ENCODE results near the gene PRKN.
A peak's percentile ranks its signal among the peaks of the same experiment; 100 is the strongest.
"Not testable (repeated sequence)": the region's sequence is repeated elsewhere in the genome, so short reads cannot be mapped to it uniquely, and the experiment has no call there.

PRKN gene

DNA sequence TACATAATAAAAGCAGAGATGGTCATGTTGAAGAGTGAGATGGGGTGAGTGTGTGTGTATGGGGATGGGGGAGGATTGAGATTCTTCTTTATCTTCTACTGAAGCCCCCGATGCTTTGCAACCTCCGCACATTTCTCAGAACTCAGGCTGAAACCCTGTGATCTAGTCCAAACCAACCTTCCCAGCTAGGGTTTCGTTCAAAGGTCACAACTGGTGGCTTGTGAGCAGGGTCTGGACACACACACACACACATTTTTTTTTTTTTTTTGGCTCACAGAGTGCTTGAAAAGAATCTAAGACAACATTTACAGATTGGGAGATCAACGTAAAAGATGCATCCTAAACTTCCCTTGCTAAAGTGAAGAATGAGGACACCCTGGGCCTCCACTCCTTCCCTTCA lies 1228.7 kb downstream of the PRKN start:
- no peak for DNase-seq

- DNase-seq = peak; percentile 42
Observed at GRCh38 chr6:161498359-161498758, 1229.2 kb downstream of the PRKN start.

DNA sequence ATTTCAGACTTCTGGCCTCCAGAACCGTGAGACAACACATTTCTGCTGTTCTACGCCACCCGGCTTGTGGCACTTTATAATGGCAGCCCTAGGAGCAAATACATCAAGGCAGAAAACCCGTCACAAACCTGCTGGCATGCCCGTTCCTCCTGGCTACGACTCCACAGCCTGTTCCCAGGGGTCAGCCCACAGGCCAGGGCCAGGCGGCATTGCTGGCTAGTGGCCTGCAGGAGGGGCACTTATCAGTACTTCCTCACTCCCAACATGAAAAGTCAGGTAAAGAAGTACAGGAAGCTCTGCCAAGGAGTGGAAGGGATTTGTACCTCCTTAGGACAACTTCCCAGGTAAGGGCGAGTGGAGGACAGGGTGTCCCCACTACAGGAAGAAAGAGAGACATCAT lies 1230.6 kb downstream of the PRKN start:
- DNase-seq = no peak

- not testable (repeated sequence) for DNase-seq
Observed at GRCh38 chr6:161496271-161496670, 1231.3 kb downstream of the PRKN start.

- DNase-seq = no peak
Observed at GRCh38 chr6:161494566-161494965, 1233.0 kb downstream of the PRKN start.

DNA sequence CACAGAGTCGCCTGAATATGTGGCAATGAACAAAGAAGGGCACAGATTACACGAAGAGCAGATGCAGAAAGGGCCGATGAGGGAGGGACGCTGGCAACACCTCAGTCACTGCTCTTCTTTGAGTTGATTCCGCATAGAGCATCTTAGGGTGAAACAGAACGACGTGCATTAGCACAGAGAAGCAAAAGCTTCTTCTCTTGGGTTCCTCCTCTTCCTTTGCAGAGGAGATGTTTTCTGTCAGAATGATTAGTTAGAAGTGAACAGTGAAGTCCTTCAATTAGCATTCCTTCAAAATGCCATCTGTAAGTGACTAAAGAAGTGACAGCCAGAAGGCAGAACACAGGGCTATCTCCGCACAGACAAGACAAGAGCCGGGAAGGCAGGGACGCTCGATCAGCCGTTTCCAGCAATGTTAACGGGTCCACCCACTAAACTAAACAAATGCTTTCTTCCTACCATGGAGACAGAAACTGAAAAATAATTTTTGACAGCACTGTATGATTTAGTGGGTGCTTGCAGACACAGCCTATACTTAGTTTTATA lies 1233.9 kb downstream of the PRKN start:
- no peak for DNase-seq

GRCh38 chr6:161489626-161490306 lies 1237.8 kb downstream of the PRKN start:
- DNase-seq = no peak

GRCh38 chr6:161487694-161488093 lies 1239.9 kb downstream of the PRKN start:
- DNase-seq = no peak

DNA sequence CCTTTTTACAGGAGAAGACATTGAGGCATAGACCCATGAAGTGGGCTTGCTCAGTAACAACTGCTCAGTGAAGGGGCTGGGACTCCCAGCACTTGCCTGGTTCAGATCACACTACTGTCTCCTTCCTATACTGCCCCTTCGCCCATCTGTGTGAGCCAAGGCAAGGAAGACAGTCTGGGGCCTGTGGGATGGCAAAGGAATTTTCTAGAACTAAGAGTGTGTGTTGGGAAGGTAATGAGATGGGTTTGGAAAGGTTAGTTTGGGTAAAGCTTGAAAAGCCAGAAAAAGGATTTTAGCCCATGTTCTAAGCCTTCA lies 1240.4 kb downstream of the PRKN start:
- no peak for DNase-seq

DNA sequence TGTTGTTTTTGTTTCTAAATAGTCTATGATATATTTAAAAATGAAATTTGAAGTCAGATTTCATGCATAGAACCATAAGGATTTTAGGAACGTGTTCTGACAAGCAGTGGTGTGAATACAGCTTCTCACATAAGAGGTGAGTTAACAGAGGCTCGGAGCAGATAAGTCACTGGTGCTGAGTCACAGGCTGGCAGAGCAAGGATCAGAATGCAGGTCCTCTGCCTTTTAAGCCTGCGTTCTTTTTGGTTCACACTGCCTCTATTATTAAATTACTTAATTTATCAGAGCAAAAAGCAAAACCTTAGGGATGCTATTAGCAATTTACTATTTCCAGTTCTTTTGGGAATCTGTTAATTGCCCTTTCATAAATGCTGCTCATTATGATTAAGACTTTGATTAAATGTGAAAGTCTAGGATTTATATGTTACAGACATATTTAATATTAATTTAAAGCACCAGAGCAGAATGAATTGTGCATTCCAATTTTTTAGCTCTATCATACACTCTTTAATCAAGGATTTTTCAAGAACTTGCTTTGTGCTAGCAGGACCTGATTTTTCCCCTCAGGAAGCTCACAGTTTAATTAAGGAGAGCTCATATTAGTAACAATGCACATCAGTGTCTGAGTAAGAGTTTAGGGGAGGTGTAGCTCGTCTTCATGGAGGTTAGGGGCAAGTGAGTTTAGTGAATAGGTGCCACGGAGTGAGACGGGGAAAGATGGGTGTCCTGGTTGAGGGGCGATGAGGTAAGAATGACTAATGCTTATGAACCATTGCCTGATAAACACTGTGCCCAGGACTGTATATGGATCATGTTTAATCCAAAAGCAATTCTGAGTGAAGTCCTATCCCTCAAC lies 1241.0 kb downstream of the PRKN start:
- DNase-seq = no peak

GRCh38 chr6:161482517-161482858 lies 1245.1 kb downstream of the PRKN start:
- DNase-seq = no peak

- no peak for DNase-seq
Observed at GRCh38 chr6:161481786-161482516, 1245.6 kb downstream of the PRKN start.

DNA sequence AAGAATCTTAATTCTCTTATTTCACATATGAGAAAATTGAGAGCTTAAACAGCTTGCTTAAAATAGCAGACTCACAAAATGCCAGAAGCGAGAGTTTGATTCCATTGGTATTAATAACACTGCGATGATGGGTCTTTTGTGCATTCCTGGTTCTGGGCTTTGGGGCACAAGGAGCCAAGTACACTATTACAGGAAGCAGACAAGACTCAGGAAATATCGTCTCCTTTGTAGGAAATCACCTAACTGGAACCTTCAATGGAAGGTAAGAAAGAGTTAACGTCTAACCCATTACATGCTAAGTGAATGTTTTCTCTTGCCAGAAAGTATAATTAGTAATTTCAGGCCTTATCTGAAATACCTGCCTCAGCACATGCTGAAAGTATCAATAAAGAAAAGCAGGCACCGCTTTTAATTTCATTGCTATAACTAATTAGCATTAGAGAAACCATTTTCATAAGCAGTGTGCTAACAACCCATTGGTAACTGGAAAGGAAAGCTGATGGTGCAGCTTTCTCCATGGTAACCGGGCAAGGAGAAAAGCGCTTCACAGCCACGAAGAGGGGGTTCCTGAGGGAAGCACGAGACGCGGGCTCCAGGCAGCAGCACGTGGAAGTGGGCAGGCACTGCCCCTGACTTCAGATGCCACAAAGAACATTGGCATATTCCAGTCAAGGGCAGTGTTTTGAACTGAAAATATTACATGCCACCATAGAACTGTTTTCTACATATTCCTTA lies 1247.0 kb downstream of the PRKN start:
- no peak for DNase-seq

GRCh38 chr6:161479376-161479775 lies 1248.2 kb downstream of the PRKN start:
- DNase-seq = no peak

DNA sequence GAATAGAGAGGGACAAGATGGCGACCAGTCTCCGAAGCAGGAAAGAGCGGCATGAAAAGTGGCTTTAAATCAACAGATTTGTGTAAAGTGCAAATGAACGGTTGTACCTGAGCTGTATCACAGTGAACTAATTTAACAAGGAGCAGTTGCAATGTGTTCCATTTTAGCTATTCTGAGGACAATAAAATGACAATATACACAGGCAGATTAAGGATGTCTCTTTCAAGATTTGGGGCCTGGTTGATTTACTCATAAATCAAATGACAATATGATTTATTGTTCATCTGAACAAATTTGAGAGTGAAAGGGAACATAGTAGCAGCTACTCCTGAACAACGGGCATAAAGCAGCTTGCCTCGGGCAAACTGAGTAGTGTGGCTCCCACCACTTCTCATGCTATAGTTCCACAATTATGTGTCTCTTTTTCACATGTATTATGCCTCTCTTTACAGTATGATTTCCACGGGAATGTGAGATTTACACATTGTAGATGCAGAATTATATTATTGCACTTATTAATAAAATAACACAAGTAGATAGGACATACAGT lies 1249.6 kb downstream of the PRKN start:
- no peak for DNase-seq

DNA sequence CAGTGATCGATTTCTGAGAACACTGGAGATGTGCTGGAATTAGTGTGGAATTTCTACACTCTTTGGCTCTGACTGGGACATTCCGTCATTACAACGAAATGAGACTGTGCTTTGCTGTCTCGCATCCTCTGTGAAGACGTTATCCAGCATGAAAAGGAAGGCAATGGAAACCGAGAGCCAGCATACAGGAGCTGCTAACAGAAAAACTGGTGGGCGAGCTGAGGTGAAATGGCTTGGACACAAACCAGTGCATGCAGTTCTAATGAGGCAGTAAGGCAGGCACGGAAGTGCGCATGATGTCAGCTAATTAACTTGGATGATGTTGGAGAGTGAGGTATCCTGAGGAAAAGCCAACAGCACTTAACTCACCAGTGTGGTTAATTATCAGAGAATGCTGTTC lies 1250.9 kb downstream of the PRKN start:
- DNase-seq = no peak

DNA sequence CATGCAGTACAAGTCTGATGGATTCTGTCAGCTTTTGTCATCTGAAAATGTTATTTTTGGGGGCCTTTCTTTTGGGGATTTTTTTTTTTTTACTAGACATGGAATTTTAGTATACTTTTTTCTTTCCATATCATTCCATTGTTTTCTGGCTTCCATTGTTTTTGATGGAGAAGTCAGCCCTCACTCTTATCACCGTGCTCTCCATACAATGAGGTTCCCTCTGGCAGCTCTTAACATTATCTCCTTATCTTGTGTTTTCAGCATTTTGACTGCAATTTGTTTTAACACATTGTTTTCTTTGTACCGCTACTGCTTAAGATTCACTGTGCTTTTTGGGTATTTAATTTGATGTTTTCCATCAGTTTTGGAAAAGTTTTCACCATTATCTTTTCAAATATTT lies 1262.2 kb downstream of the PRKN start:
- DNase-seq = no peak

GRCh38 chr6:161463071-161463470 lies 1264.5 kb downstream of the PRKN start:
- DNase-seq = no peak

DNA sequence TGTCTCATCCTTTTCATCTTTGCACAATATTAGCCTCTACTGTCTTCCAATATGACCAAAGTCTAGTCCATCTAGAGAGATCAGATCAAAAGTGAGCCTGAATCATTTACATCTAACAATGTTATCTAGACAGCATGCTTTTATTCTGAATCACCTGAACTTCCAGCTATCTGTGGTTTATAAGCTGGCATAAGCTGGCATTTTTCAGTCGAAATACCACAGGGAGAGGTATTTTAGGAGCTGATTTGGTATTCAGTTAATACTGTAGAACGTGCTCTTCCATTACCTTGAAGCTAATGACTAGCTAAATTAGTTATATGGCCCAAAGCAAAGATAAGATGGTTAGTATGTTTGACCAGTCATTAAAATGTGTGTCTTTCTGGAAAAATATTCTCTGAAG lies 1265.4 kb downstream of the PRKN start:
- DNase-seq = no peak

GRCh38 chr6:161459008-161459615 lies 1268.5 kb downstream of the PRKN start:
- no peak for DNase-seq

DNA sequence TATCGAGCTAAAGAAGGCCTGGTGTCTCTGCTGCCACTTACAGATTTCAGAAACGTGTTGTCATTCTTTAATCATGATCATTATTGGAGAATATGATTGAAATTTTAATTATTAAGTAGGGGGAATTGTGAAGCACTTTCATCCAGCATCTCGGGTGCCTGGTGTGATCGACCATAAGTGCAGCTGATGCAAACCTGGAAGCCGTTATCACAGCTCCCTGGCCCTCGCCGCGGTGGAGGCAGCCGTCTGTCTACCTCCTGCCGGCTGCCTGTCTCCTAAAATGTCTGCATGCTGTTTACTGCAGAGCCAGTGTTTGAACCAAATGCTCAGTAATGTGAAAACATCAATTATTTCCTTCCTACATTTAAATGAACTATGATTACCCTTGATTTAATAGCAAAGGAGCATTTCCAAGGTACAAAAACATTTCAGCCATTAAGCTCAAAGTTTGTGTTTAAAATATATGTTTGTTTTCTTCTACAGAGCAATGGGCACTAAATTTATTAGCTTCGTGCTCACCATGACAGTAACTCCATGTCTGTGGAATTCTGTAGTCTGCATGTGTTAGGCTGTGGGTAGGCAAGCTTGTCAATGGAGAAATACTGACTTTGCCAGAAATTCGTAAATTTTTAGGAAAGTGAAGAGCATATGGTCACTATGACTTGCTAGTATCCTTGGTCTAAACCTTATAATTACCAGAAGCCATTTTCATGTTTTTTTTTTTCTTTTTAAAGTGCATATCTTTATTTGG lies 1269.2 kb downstream of the PRKN start:
- no peak for DNase-seq

DNA sequence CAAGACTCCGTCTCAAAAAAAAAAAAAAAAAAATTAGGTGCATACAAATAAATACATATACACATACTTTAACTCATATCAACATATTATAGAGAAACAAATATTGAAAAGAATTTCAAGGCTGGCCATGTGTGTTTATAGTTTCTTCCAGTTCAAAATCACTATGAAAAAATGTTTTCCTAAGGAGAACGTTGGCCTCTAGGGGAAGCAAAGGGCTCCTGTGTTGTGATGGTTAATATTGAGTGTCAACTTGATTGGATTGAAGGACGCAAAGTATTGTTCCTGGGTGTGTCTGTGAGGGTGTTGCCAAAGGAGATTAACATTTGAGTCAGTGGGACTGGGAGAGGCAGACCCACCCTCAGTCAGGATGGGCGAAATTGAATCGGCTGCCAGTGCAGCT lies 1271.7 kb downstream of the PRKN start:
- DNase-seq = no peak

Data from RPMI8226 (cell line).